H1 (cell line): Measurements from ENCODE around the gene TGM5. TPM values are rescaled to one million over a fixed set of nuclear protein-coding genes. Genes with fewer than 3 reads are reported as not detected.

ENCODE experiments used
- ATF3 ChIP-seq: IDR thresholded peaks from 2 replicates; pipeline ENCODE4 v1.6.1; 2011; ENCODE audit warnings: low read depth, mild to moderate bottlenecking, low read length; ENCODE audit not compliant: insufficient read depth
- BCL11A ChIP-seq, 2 experiments: IDR thresholded peaks; one replicate each; pipeline ENCODE4 v1.6.1; 2011; ENCODE audit warnings: low read depth in 2 of 2, low read length in 2 of 2, mild to moderate bottlenecking in 2 of 2
- CBX5 ChIP-seq: fragments of 300-800, 300-1000 bp; sonication (generic); IDR thresholded peaks from 2 replicates; pipeline ENCODE4 v1.7.1; 2016; ENCODE audit warnings: antibody characterized with exemption, low read length, low read depth
- CHD7 ChIP-seq: fragments of 300-600 bp; sonication (generic); IDR thresholded peaks from 2 replicates; pipeline ENCODE4 v1.7.1; 2012; ENCODE audit warnings: low read length, moderate library complexity, mild to moderate bottlenecking, inconsistent platforms; ENCODE audit not compliant: insufficient replicate concordance
- CREB1 ChIP-seq: IDR thresholded peaks from 2 replicates; pipeline ENCODE4 v1.6.1; 2012; ENCODE audit warnings: inconsistent platforms
- CTBP2 ChIP-seq: IDR thresholded peaks from 2 replicates; pipeline ENCODE4 v1.7.0; 2011; ENCODE audit warnings: borderline replicate concordance, mild to moderate bottlenecking, moderate library complexity, mixed read lengths, low read length; ENCODE audit not compliant: insufficient read depth, insufficient read length
- GTF2F1 ChIP-seq: IDR thresholded peaks from 2 replicates; pipeline ENCODE4 v1.6.1; 2012; ENCODE audit warnings: low read depth, low read length, improper control_type of control experiment, borderline replicate concordance
- RFX5 ChIP-seq: IDR thresholded peaks from 2 replicates; pipeline ENCODE4 v1.6.1; 2011; ENCODE audit warnings: low read depth, low read length, improper control_type of control experiment, borderline replicate concordance
- SIX5 ChIP-seq: IDR thresholded peaks from 2 replicates; pipeline ENCODE4 v1.6.1; 2011; ENCODE audit warnings: mild to moderate bottlenecking, low read depth, low read length
- SP4 ChIP-seq: IDR thresholded peaks from 2 replicates; pipeline ENCODE4 v1.6.1; 2012; ENCODE audit warnings: low read length, inconsistent platforms
- TEAD4 ChIP-seq: IDR thresholded peaks from 2 replicates; pipeline ENCODE4 v1.6.1; 2012; ENCODE audit warnings: low read depth, low read length, inconsistent platforms, mixed read lengths
- polyA plus RNA-seq, 7 experiments: library from polyadenylated mRNA; depleted of rRNA in 3 of 7; stranded (reverse) in 5 of 7; unstranded in 2 of 7; fragments of >200 nt in 5 of 7; fragments of 200-250 nt in 2 of 7; gene quantifications; 1 replicate in 5 of 7; 2 replicates in 1 of 7; 4 replicates in 1 of 7; pipeline versions ENCODE4 v1.2.1 to v1.2.3, GENCODE V29; 2011 to 2013; ENCODE audit warnings: missing spikeins in 2 of 7, mixed read lengths in 2 of 7
- total RNA-seq: library from RNA; stranded (reverse); fragmentation: NEBNext Ultra II Directional; extraction: Animal tissue kit (Norgen Biotek cat#: 25700); gene quantifications from 2 replicates; pipeline ENCODE4 v1.2.1, GENCODE V29; 2021

The TGM5 gene
- total and polyA plus RNA-seq, 2 of the 8 experiments (the other 6 are each of a cell fraction or from before 2014, with no cell fraction given), result not detected

DNA sequence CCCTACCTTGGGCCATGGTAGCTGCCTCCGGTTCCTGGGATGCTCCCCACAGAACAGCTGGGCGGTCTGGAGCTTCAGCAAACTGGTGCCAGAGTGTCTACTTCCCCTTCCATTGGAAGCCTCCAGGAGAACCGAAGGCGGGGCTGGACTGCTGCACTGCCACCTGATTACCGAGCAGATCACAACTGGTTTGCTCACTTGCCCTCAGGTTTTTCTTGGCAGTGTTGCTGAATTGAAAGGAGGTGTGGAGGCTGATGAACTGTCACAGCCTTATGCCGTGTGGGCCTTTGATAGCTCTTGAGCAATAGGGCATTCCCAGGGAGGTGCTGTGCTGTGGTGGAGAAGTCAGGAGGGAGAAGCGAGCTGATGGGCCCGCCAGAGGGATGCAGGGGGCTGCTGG is at the start of gene TGM5 (continued):
- TF ChIP-seq CHD7, result no peak
- no peak for TF ChIP-seq ATF3
- no peak for TF ChIP-seq SIX5
- TF ChIP-seq BCL11A (IDR thresholded peaks at IDR 0.05; ENCODE audit: low read depth in 2 of 2, low read length in 2 of 2), result no peak
- no peak for TF ChIP-seq TEAD4
- no peak for TF ChIP-seq CREB1
- TF ChIP-seq GTF2F1, result no peak
- TF ChIP-seq CBX5, result no peak
- TF ChIP-seq SP4, result no peak
- TF ChIP-seq CTBP2, result no peak
- no peak for TF ChIP-seq RFX5
